COLO668 (cell line): ENCODE results near the gene HOXD12.

ENCODE experiments used
- DNase-seq: peaks from one replicate; lab custom pipeline; 2025; ENCODE audit not compliant: unreplicated experiment; lab: John Stamatoyannopoulos, UW

The HOXD12 gene

DNA sequence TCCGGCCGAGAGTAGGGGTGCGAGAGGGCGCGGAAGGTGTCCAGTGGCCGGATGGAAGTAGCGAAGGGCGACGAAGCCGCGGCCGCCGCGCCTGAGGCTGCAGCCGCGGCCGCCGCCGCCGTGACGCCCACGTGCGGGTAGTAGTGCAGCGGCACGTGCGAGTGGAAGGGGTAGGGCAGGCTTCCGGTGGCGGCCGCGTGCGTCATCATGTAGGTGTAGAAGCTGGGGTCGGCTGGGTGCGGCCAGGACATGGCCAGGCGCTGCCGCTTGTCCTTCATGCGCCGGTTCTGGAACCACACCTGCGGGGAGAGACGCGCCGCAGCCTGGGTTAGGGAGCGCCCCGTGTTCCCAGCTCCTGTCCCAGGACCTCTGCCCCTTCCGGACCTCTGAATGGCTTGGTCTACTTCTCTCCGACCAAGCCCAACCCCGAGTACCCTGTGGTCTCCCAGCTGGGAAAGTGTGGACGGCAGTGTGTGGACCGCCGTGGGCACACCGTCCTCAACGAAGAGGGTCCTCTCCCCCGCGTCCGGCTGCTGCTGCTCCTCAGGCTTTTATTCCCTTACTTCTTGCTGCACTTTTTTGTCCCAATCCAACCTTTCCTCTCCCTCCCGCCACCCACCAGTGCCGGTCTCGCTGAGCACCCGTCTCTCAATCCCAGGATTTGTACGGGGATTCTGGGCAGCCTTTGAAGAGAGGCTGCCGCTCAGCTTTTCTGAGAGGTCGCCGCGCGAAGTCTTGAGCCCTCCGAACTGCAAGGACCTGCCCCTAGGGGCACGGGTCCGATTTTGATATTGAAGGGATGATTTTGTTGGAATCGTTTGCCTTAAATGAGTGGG lies 18.8 kb upstream of the HOXD12 start:
- DNase-seq: peak; percentile 85

DNA sequence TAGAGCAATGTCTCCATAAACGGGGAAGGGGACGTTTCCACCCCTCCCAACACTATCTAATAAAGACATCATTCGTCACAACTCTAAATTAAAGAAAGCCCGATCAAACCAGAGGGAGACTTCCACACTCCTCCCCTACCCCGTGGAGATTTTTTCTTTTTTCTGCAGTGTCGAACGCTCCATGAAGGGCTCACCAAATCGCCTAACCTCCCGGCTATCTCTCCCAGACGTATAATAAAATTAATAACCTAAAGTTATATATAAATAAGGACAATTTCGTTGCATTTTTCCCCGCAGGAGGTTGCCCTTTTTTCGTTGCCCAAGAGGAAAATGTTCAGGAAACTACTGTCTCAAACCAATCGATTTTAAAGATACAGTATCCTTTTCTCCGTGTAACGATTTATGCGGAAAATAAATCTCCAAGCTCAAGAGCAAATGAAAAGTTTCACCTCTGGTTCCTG lies 18.2 kb upstream of the HOXD12 start:
- no peak for DNase-seq

DNA sequence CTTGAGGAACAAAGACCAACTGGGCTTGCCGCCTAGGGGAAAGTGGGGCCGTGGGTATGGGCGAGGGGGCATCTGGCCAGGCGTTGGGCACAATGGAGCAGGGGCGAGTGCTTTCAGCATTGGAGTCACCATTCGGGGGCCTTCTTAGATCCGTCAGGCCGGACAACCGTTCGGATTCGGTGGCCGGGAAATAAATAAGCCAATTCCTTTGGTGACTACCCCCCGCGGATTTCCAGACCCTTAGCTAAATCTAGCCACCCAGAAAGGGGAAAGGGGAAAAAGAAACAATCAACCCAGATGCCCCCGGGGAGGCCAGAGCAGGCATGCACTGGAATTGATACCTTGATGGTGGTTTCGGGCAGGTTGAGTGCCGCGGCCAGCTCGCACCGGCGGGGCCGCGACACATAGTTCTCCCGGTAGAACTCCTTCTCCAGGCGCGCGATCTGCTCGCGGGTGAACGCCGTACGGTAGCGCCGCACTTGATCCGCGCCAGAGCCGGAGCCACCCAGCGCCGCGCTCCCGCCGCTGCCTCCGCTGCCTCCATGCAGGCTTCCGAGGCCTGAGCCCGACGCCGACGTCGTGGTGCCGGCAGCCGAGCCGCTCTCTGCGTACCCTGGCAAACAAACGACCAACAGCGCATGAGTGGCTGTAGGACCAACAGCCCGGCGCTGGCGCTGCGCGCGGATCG lies 17.6 kb upstream of the HOXD12 start:
- DNase-seq: peak; percentile 76

DNA sequence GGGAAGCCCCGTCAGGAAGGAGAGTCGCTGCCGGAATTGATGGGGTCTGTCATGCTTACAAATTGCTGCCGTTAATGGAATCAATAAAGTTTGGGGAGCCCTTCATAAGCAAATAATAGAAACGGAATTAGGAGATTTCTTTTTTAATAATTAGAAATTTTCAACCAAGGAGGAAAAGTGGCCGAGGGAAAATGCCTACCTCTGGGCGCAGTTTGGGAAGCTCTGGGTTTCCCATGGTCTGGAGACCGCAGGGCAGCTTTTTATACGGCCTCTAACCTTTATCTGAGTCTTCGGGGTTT lies 17.1 kb upstream of the HOXD12 start:
- no peak for DNase-seq

DNA sequence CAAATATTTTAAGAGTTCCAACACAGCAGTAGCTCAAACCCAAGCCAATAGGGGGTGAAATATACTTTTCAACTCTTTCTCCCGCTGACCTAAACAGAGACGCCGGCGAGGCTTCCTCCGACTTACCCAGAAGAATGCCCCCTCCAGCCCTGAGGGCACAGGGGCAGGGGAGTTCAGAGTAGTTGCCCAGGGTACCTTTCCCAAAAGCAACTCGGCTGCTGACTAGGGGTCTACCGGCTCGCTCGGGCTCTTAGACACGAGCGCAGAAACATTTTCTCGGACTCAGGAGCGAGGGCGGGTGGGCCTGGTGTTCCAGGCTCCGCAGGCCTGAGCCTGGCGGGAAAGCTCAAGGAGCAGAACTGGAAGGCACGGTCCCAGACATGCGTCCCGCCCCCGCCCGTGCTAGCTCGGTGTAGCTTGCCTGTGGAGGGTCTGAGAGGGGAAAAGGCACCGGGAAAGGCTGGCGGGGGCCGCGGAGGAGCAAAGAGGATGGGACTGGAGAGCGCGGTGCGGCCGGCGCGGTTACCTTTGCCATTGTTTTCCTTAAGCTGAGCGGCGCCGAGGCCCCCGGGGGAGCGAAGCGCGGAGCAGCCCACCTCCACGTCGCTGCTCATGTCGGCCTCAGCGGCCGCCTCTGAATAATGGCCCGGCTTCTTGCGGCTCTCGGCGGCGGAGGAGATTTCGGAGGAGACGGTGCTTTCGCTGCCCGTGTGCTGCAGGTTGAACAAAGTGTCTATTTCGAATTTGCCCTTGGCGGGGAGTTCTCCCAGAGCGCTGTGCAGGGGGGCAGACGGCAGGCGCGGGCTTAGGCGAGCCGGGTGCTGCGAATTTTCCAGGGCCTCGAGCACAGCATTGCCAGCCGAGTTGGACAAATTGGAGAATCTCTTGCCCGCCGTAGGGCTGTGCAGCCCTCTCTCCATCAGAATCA lies 16.5 kb upstream of the HOXD12 start:
- DNase-seq: peak; percentile 61

DNA sequence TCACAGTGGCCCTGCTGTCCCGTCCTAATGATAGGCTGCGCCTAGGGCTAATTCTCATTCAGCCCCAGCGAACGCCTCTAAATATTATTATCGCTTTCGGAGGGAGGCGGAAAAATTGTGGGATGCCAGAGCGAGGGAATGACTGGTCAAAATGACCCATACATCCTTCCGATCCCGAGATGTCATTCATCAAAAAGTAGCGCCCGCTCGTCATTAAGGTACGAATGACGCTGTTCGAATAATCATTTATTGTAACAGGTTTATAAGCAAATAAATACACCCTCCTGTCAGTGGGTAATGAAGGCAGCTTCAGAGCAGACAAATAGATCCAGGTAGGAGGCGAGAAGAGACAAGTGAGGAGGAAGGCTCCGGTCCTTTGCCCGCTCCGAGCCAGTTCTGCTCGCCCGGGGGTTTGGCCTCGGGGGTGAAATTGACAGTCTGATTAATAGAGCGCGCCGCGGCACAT lies 15.8 kb upstream of the HOXD12 start, which contains the start of gene EVX2:
Gene EVX2 (minus strand): TSS at position 167 of the 466 bp plus-strand sequence. CDS start 186 bp downstream, outside the sequence.
- peak; percentile 39 for DNase-seq

DNA sequence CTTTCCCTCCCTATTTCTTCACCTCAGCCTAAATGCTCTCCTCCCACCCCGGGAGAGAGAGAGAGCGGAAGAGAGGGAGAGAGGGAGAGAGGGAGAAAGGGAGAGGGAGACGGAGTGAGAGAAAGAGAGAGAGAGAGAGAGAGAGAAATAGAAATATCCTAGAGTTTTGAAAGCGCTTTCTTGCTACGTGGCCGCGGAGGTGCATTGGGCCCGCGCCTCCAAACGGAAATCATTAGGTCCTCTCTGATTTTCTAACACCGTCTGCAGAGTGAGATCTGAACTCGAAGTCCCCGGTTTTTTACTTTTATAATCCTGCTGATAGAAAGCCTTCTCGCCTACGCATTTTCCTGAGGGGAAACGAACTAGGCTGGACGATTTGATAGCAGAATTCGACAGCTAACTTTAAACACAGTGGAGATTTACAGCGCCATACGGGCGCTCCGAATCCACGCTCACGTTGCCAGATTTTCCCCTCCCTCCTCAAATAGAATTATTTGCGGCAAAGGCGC lies 14.9 kb upstream of the HOXD12 start:
- peak; percentile 33 for DNase-seq

DNA sequence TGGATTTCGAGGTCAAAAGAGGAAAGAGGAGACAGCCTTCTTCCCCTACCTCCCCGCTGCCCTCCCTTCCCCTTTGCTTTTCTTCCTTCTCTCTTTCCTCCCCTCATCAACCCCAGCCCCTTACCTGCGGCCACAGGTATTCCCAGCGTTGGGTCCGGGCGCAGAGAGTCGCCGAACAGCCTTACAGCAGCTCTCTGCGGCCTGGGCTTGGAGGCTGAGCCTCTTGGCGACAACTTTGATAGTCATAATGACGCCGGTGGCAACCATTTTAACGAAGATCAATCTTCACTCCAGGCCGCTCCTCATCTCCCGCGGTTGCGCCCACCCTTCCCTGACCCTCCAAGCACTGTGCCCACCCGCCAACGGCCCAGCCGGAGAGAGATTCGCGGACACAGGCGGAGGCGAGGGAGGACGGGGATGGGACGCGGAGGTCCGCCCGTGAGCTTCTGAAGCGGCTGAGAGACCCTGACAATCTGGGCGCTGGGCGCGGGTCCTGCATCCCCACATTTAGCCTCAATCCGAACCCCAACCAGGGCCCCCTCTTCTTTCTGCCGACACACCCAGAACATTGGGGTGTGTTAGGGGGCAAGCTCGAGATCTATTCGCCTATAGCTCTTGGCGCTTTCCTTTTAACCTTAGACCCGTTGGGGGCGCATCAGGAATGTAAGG lies 14.3 kb upstream of the HOXD12 start:
- DNase-seq: peak; percentile 52

DNA sequence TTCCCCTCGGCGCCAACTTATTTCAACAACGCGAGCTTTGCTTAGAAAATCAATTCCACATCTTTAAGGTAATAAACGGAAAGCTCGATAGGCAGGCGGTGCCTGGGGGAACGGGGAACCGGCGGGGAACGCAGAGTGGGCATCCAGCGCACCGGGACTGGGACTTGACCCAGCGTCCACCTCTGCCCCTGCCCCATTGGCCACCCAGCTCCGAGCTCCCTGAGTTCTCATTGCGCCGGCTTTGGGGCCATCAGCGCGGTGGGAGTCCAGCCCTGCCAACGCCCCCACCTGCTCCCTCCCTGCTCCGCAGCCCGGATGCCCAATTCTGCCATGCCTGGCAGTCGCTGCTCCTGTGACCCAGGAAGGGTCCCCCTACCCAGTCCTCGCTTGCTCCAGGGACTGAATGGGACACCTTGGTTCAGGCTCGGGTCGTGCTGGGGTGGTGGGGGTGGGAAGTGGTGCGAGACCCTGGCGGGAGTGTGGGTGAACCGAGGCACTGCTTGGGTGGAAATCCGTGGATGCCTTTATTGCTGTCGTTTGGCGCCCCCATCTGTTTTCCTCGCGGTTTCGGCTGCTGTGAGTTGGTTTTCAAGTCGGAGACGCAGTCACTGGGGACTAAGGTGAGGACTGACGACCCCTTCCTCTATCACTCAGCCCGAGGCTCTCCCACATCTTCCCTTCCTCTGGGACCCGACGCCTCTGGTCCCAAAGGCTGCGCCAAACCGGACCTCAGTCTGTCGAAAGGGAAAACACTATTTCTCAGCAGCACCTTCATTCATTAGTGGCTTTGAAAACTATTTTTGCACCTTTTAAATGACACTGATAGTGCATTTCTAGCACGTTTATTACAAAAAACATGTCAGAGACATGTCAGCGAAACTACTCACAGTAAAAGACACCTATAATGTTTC lies 13.5 kb upstream of the HOXD12 start:
- DNase-seq: peak; percentile 62

DNA sequence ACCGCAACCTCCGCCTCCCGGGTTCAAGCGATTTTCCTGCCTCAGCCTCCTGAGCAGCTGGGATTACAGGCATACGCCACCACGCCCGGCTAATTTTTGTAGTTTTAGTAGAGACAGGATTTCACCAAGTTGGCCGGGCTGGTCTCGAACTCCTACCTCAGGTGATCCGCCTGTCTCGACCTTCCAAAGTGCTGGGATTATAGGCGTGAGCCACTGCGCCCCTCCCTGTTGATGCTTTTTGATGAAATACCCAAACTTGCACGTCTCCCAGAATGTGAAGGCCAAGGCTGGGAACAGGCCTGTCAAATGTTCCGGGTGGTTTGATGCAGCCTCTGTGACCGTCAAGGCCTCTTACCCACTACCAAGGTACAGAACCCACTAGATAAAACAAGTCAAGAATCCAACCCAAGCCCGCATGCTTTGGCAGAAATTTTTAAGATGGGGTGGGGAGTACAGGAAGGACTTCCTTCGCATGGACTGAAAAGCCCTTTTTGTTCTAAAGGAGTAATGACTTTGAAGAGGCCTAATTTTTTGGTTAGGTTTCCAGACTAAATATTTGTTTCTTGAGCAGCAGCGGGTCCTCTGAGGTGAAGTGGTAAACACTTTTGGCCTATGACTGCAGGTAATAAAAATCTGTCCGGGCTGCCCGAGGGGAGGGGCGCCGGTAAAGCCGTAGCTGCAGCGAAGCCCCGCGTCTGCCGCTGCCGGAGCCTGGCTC lies 12.1 kb upstream of the HOXD12 start:
- DNase-seq: no peak

DNA sequence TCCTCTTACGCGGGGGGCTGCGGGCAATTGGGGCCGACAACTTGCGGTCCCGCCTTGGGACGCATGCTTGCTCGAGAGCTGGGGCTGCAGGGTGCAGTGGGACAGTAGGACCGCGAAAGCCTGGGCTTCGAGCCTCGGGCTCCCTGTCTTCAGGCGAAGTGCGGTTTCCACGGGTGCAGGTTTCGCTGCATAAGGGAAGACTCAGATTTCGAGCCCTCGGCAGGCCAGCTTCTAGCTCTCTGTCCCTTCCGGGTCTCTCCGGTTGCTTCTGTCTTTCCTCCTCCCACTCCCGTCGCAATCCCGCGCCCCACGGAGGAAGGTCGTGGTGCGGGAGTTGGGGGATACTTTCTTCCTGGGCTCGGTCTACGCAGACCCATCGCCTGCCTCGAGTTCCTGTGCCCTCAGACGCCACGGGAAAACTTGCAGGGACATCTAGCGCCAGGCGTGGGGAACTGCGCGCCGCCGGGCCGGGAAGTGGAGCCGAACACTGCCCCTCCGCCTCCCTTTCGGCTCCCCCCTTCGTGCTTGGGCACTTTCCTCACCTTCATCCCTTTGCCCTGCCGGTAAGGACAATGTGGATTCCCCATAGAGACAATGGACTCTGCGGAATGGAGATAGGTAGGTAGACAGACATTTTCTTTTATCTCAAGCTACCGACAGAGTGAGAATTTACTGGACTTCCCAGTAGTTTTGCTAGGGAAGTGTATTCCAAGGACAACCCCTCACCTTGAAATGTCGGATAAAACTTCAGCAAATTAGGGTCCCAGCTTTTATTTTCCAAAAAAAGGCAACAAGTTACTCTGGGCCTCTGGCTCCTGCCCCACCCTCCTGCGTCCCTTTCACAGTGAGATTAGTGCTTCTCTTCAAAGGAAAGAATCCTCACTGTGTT lies 11.3 kb upstream of the HOXD12 start:
- peak; percentile 74 for DNase-seq

DNA sequence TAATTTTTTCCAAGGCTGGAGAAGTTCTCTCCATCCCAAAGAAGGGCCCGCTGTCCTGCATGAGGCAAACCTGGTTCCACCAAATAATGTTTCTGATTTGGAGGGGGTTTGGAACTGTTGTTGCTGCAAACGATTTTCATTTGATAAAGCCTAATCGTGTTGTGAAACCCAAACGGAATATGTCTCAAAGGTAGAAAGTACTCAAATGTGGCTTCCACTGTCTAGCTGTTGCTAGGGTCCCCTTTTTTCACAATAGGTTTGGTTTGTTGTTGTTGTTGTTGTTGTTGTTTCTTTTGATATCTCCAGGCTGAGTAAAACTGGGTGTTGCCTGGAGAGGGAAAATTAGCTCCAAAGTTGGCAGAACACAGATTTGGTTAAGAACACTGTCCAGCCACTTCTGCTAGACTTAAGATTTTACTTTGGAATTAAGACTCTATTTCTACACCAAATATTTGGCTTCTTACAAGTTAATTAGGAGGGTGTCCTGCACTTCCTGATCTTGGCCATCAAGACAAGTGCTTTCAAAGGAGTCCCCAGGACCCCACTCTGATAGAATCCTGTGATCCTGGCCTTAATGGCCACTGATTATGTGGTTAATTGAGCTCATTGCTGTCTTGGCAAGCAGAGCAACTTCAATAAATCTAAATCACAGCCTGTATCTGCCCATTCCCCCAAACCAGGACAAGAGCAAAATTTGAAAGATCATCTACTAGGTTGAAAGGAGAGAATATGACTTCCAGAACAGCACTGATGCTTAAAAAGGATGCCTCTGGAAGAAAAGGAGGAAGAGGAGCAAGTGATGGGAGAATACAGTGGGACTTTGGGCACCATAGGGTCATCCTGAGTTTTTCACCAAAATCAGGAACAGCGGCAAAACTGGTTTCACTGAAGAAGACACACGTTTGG lies 10.4 kb upstream of the HOXD12 start:
- no peak for DNase-seq

DNA sequence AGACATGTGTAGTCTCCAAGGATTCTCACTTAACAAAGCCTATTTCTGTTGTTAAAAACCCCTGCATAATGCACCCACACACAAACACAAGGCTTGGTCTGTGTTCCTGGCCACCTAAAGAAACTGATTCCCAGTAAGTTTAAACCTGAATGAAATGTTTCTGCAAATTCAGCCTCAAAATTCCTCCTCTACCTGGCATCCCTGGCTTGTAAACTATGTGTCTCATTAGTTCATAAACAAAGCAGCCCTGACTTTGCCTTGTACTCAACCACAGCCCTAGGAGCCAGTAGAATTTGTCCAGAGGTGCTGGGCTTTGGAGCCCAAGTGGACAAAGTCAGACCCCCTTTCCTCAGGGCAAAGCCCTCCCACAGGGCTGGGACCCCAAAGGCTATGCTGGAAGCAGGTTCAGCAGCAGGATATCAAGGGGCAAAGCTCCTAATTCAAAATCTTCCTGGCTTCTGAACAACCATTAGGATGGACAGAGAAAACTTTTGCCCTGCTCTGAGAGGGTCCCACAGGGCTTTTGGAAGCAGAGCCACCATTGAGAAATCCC lies 9.7 kb upstream of the HOXD12 start:
- DNase-seq: no peak

DNA sequence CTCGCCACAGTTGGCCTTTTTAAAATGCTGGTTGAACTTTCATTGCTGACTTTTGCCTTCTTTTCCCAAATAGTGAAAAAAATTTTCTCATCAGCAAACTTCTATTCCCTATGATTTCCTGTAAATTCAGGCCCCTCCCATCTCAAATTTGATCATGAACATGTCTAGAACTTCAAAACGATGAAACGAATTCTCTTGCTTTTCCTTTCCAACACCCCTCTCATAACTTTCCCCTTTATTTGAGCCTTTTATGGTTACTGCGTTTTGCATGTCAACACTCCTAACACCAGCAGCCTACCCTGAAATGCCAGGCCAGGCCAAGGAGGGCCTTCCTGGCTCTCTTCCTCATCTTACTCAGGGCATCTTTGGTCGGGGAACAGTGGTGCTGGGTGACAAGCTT lies 8.7 kb upstream of the HOXD12 start:
- DNase-seq: no peak

DNA sequence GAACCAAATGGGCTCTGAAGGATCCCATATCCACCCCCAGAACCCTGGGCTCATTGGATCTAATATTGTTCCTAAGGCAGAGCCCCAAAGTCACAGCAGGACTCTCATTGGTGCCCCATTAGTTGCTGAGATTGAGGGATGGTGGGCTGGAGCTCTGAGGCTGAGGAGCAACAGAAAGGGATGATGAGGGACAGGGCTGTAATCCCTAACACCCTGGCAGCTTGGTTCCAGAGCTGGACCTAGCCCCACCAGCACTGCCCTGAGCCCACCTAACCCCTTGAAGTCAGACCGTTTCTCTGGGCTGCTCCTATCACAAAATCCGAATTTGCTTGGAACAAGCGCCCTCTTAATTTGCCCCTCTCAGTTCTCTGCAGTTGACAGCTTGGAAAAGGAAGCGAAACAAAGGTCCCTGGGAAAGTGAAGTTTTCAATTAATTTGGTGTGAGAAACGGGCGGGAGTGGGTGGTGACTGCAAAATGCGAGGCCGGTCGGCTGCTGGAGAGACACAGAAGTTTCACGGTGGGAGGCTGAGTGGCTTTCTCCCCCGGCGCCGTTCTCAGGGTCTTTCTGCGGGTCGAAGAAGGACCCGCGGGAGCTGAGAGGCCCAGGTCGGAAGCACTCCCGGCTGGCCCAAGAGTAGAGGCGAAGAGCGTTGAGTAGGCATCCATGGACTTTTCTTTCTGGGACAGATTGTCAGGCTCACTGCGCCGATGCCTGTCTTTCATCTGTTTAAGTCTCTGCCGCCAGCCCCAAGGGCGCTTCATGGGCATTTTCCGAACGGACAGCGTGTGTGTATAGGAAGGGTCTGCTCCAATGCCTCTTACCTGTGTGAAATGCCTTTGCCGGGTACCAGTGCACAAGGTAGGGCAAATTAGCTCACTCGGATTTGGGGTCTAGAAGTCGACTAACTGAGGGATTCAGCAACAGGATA lies 8.0 kb upstream of the HOXD12 start:
- DNase-seq: no peak
